NOMO-1 treated with dmso at 0.1 percent for 144 hours (cell line): ENCODE results near the gene PHACTR1.

Experiments used
- DNase-seq: peaks from one replicate; lab custom pipeline; 2025; ENCODE audit not compliant: unreplicated experiment; lab: John Stamatoyannopoulos, UW

The PHACTR1 gene

DNA sequence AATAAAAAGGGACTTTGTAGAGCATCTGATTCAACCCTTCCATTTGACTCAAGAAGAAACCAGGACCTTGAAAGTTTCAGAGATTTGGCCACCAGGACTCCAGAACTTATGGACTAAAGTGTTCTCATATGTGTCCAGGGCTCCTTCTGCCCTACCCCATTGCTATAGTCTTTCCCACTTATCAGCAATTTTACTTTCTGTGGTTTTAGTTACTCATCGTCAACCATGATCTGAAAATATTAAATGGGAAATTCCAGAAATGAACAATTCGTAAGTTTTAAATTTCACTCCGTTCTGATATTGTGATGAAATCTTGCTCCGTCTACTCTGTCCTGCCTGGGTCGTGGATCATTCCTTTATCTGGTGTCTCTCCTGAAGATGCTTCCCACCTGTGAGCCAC is 259.8 kb downstream of the PHACTR1 start:
- no peak for DNase-seq

DNA sequence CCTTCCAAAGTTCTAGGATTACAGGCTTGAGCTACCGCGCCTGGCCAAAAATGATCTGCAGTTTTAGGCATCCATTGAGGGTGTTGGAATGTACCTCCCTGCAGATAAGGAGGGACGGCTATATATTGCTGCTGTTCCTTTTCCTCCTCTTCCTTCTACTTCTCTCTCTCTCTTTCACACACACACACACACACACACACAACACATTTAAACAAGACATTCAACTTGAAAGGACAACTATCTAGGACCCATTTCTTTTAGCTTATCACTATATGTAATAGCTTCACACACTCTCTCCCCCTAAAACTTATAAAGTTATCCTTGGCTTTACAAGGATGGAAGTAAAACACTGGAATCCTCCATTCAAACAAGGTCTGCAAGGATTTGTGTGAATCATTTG is 260.6 kb downstream of the PHACTR1 start:
- DNase-seq: no peak

DNA sequence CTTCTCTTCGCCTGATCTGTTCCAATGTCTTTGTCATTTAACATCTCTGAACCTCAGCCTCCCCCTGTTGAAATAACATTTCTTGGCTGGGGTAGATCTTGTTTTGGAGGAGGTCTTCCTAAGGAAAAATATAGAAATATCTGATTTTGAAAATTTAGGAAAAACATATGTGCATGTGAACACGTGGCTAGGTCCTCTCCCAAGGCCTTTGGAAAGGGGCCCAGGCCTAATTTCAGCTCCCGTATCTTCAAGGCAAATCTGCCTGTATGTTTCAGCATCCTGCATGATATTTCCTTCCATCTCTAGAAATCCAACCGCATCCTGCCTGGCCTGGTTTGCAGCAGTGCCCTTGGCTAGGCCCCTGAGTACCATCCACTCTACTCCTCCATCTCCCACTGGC is 261.2 kb downstream of the PHACTR1 start:
- no peak for DNase-seq

DNA sequence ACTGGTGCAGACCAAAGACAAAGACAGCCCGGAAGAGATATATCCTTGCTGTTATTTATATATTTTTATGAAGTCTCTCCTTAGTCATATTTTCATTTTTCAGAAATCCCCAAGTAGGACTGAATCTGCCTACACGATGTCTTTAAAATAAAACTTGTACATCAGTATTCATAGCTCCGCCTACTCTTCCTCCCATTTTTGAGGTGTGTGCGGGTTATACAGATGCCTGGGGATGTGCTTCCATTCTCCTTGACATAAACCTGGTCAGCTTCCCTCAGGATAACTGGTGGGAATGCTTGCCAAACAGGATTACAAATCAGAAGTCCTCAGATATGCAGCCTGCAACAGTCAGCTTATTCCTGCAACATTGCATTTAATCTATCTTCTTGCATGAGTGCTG is 264.2 kb downstream of the PHACTR1 start:
- no peak for DNase-seq

DNA sequence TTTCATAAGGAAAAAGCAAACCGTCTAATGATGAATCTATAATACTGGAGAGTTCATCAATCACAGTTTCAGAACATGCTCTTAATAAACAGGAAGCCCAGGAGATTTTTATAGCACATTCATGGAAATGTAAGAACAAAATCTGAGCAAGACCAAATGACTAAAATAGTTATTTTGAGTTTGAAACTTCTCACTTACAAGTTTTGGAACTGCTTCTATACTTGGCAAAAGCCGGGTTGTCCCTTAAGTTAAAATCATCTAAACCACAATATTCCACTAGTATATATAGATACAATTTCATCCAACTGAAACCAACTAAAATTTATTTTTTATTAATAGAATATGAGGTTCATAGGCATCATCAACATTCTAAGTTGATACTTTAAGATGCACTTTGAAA is 268.2 kb downstream of the PHACTR1 start:
- no peak for DNase-seq

DNA sequence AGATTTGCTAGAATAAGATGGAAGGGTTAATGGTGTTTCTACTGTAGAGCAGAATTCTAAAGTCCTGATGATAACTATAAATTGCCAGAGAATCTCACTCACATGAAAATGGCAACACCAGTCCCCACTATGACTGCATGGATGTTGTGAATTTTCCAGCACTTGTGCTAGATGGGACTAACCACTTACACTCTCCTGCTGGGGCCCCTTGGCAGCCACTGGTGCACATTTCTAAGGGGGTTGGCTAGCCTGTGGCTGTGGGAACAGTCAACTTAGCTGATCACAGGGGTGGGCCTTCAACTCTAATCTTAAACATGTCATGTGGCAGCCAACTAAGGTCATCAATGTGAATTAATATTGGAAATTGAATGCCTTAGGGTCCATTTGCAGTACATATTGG is 271.2 kb downstream of the PHACTR1 start:
- no peak for DNase-seq

DNA sequence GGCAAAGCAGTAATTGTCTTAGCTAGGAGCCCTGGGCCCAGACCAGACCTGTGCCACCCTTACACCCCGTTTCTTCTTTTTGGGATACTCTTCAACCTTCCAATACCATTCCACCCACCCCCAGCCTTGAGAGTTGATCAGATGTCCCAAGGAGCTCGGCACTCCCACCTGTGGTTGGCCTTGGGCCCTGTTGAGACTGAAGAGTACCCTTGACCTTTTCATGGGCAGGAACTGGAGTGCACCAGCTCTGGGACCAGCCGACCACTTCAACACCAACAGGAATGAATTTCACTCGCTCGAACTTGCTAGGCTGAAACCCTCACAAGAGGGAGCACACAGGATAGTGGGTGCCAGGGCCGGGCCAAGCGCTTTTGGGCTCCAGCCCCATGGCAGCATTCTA is 273.6 kb downstream of the PHACTR1 start:
- DNase-seq: no peak

DNA sequence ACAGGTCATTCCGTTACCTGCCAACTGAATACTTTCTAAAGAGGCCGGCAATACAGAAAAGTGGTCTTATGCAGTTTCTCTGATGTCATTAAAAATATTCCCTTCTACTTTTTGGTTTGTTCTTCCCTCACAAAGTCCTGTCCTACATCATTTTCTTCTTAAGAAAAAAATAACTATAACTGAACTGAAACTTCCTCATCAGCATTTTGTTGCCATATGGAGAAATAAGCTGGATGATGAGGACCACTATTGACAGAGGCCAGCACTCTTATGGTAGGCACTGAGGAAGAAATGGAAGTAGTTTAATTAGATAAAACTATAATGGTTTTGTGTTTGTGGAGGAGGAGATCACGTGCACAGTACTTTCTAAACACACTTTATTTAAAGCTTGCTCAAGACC is 274.9 kb downstream of the PHACTR1 start:
- DNase-seq: no peak

DNA sequence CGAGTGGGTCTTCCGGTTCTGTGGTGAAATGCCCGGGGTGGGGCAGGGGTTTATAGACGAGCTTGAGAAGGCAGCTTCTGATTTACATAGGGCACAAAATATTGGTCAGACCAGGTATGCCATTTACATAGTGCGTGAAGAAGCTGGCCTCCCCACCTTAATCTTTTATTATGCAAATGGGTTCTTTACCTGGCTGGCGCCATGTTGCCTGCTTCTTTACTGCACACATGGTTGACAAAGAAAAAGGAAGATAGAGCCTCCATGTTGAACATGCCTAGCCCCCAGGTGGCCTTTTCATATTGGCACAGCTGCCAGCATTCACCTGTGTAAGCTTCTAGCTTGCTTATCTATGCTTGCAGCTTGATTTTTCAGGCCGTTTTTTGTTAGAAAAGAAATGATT is 276.2 kb downstream of the PHACTR1 start:
- DNase-seq: no peak

DNA sequence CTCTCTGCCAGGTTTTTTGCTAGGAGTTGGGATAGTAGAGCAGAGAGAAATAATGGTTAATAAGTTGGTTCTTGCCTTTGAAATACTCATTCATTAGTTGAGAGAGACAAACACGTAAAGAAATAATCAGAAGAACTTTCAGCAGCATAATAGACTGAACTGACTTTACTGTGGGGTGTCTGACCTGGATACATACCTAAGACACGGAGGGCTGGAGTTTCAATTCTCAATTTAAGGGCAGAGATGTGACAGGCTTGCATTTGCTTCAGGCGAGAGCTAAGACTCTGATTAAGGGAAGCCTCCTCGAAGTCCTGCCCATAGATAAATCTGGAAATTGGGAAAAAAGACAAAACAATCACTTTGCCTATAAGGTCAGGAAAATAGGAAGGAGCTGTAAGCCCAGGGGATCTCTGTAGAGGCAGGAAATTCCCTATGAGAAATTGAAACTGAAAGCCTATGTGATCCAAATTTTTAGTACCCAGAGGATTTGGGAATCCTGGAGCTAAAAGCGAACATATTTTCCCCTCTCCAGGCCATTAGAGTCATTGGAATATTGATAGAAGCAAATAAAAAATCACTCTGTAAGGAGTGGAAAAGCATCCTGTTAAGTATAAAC is 276.8 kb downstream of the PHACTR1 start:
- DNase-seq: no peak

DNA sequence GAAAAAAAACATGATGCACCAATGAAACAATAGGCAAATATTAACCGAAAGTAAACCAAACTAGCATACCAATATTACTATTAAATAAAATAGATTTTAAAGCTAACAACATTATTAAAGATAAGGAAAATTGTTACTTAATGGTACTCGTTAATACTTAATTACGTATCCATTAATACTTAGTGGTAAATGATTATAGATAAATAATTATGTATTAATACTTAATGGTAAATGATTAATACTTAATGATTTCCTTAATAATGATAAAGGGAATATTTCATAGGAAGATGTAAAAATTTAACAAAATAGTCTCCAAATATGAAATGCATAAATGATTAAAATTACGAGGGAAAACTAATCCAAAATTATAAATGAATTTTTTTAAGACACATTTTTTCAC is 278.9 kb downstream of the PHACTR1 start:
- no peak for DNase-seq

DNA sequence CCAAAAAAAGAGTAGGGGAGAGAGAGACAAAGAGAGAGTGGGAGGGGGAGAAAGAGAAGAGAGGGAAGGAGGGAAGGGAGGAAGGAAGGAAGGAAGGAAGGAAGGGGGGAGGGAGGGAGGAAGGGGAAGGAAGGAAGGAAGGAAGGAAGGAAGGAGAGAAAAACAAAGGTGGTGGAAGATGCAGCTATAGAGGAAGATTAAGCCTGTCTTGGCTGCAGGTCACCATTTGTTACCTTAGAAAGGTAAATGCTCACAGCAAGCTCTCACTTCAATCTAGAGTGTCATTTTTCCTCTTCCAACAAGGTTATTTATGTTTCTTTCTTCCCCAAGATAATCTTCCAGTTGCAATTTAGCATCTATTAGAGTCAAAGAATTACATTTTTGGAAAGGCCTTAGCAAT is 284.0 kb downstream of the PHACTR1 start:
- no peak for DNase-seq

DNA sequence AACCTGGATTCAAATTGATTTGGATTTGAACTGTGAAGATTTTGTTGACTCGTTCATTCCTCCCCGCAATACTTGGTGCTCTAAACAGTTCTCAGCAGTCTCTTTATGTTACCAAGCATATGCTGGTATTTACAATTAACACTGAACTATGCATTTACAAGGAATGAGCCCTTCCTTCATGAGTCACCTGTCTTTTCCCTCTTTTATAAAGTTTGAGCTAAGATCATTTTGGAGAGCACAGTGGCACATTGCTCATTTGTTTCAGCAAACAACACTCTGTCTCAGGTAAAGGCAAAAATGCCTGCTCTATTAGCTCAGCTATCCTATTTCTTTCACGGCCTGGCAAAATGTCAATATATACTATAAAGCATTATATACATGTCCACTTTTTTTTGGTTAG is 285.4 kb downstream of the PHACTR1 start:
- DNase-seq: no peak

DNA sequence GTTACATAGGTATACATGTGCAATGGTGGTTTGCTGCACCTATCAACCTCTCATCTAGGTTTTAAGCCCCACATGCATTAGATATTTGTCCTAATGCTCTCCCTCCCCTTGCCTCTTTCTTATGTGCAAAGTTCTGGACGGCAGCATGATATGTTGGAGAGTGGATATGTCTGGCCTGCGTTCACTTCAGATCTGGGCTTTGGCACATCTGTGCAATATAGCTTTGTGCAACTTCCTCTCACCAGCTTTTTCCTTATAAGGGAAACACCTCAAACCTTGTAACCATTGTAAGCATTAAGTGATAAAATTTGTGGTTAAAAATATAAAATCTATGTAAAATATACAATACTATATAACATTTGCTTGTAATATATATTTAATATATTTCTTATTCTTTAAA is 288.0 kb downstream of the PHACTR1 start:
- DNase-seq: peak; percentile 19

DNA sequence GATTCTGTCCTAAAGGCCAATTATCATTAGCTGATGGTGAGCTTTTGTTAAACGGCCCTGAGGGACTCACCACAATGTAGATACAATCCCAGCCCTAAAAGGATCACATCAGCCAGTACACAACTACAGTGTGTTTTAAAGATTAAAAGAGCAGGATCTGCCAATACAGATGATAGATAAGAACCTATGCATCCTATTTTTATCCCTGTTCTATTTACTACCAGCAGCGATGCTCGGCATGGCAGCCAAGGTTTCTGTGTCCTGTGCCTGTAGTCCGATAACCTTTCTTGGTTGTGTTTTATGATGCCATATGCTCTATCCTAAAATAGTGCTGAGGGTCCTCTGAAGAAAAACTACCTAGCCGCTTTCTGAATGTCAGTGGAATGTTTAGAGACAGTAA is 289.4 kb downstream of the PHACTR1 start:
- DNase-seq: no peak

DNA sequence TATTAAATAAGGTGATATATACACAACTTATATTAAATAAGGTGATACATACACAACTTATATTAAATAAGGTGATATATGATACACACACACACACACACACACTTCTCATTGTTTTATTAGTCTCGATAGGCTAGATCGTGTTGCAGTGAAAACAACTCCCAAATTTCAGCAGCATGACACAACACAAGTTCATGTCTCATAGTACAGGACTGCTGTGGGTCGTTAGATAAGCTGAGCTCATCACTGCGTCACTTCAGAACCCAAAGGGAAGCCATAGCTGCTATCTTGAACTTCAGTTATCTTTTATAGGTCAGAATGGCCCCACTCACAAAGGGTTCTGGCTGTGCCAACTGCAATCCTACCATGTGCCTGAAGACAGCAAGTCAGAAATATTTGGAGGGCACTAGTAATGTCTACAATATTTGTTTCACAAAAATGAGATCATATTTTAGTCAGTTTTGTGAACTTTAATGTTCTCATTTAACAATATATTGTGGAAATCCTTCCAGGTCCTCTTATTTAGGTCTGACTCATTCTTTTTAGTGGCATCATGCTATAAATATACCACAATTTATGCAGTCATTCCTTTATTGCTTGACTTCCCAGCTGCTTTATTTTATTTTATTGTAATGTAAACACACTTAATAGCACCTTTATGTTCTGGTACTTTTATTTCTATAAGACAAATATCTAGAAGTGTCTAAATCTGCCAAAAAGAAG is 290.2 kb downstream of the PHACTR1 start:
- no peak for DNase-seq

DNA sequence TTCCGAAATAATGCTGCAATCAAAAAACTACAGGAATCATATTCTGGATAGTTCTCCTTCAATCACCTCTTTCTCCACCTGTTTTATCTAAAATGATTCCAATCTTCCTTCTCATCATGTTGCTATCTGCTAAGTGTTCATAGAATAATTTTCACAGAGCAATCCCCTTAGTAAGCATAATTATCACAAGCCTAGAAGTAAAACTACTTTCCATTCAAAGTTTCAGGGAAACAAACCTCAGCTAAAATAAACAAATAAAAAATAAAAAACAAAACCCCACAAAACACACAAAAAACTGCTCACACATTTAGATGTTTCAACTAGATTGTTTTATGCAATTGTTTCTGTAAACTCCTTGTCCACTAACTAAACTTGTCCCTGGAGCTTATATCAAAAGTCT is 291.2 kb downstream of the PHACTR1 start:
- no peak for DNase-seq

DNA sequence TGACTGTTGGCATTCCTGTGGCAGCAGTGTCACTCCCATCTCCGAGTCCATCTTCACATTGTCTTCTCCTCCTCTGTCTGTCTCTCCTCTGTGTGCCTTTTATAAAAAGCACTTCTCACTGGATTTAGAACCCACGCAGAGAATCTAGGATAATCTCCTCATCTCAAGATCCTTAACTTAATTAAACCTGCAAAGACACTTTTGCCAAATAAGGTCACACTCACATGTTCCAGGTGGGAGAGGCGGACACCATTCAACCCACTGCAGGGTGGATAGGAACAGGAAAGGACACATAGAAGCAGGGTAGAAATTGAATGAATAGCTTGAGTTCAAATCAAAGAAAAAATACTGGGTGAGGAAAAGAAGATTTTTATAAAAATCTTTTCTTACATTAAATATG is 292.5 kb downstream of the PHACTR1 start:
- DNase-seq: no peak

DNA sequence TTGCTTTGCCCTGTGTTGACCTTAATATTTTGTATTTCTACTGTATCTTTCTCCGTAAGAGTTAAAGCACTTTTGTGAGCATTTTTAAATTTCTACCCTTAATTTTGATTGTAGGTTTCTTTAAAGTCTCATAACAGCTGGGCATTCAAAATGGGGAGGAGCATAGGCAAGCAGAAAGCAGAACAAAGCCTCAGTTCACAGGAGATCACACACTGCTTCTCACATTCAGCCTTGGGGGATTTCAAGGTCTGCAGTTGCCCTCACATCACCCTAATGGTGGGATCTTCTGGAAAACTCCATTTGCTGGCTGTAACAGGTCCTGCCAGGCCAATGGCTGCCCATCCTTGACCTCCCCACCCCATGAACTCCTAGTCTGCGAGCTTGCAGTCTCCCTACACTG is 292.9 kb downstream of the PHACTR1 start:
- no peak for DNase-seq

DNA sequence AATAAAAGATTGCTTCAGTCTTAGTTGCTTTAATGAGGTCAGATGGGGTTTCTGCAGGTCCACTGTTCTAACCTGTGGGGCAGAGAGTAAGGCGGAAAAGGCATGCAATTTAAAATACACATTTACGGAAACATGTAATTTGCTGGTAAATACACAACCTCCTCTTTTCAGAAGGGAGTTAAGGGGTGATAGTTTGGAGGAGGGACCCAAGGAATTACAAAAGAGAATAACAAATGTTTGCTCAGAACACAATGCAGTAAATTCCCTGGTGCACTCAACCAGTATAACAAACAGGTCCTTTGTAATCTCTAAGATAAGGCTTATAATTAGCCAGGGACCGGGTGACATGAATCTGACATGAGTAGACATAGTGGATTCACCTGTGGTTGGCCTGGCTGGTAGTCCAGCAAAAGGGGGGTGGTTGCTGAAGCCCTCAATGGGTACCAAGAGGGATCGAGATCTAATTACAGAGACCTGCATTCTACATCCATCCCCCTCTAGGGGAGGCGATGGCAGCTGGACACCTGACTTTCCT is 295.1 kb downstream of the PHACTR1 start:
- DNase-seq: no peak

DNA sequence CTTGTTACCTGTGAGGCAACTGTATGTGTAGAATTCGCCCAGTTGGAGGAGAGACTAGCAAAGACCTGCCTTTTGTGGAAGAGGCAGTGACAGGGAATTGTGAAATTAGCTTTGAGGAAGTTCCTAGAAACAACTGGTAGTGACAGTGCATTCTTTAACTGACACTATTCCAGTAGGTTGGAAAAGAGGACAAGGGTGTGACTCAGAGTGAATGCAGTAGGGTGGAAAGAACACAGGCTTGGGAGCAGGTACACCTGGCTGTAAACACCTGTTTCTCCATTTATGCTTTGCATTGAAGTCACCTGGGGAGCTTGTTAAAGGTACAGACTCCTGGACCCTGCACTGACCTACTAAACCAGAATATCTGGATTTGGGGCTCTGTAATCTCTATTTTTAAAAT is 295.7 kb downstream of the PHACTR1 start:
- DNase-seq: peak; percentile 16

DNA sequence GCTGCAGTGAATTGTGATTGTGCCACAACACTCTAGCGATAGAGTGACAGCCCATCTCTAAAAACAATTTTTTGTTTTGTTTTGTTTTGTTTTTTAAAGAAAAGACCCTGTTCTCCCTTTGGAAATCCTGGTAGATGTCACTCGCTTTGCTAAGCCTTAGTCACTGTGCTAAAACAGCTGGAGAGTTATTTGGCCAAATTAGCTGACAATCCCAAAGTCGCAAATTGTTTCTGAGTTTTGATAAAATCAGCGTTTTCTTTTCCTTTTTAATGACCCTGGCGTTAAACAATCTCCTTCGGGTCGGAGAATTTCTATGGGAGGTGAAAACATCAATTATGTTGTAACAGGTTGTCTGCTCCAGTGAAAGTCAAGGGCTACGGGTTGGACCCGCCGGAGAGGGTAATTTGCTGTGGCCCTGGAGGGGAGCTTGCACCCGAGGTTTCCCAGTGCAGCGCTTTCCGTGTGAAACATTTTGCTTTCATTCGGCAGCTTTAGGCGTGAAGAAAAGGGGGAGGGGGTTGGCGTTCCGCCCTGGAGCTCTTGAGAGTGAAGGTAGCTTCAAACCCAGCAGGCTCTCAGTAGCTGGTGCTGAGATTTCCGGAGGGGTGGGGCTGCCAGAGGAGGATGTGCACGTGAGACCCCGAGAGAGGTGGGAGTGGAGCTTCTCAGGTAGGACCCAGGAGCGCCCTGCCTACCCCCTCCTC is 296.6 kb downstream of the PHACTR1 start:
- DNase-seq: no peak
